HK-2 (cell line): ENCODE results near the gene DNASE2.
"Not testable (repeated sequence)": the region's sequence is repeated elsewhere in the genome, so short reads cannot be mapped to it uniquely, and the experiment has no call there.

Experiments
- DNase-seq: peaks from one replicate; pipeline ENCODE4 v3.0.0-alpha.2; 2018; ENCODE audit not compliant: unreplicated experiment

Gene DNASE2

GRCh38 chr19:12881172-12881808 lies at the start of gene DNASE2:
Gene DNASE2 (minus strand): TSS chr19:12881449. CDS start chr19:12881375, 74 bp downstream.
- peak; percentile 92 for DNase-seq

DNA sequence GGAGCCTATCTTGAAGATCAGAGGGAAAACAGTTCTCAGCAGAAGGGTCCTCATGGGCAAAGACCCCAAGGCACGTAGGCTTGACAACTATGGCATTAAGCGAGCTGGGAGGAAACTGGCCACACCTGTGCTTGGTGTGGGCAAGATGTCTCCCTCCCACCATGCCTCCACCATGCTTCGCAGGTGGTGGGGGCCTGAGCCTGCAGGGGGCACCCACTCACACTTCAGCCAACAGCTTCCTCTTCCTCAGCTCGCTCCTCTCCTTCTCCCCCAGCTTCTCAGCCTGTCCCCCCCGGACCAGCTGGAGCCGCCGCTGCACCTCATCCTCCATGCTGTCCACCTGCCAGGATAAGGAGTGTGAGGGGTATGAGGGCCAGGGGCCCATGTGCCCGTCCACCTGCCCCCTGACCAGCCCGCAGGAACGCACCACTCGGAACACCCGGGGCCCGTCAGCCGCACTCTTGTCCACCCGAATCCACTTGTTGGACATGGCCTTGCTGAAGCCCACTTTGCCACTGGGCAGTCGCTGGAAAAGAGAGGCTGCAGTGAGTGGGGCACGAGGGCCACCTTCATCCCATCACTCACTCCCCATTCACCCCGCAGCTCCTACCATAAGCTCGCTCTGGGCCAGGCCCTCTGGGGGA lies 48.9 kb upstream of the DNASE2 start:
- no peak for DNase-seq

DNA sequence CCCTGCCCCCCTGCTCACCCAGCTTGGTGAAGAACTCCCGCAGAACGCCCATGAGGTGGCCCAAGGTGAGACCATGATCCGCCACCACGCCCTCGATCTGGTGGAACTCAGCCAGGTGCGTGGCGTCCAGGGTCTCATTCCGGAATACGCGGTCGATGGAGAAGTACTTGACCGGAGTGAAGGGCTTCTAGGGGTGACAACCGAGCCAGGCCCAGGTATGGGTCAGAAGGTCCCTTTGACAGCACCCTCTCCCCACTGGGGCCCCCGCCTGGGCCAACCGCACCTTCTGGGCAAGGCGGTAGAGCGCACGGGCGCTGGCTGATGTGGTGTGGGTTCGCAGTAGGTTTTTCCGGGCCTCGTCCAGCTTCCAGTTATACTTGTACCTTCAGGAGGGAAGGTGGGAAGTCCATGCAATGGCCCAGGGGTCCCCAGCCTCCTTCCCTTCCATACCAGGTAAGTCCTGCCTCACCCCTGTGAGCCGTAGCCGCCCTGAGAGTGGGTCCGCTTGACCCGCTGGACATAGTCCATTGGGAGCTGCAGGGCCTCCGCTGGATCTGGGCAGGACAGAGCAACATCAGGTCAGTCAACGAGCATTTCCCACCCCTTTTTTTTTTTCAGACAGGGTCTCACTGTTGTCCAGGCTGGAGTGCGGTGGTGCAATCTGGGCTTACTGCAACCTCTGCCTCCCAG lies 43.5 kb upstream of the DNASE2 start:
- no peak for DNase-seq

DNA sequence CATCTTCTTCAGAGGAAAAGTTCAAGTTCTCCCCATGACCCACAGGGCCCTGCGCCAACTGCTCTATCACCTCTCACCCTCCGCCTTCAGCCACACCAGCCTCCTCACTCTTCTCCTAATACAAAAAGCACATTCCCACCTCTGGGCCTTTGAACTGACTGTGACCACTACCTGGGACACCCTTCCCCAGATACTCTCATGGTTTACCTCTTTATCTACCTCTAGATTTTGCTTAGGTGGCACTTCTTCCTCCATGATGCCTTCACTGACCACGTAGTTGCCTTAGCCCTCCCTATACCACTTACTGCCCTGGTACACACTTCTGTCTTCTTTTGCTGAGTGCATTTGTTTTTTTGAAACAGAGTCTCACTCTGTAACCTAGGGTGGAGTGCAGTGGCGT lies 41.7 kb upstream of the DNASE2 start:
- no peak for DNase-seq

- no peak for DNase-seq
Measured at GRCh38 chr19:12921047-12921446, 39.8 kb upstream of the DNASE2 start.

GRCh38 chr19:12918253-12918652 lies 37.0 kb upstream of the DNASE2 start:
- DNase-seq = no peak

GRCh38 chr19:12915860-12916259 lies 34.6 kb upstream of the DNASE2 start:
- not testable (repeated sequence) for DNase-seq

- DNase-seq = no peak
Measured at GRCh38 chr19:12913851-12914690, 32.8 kb upstream of the DNASE2 start.

GRCh38 chr19:12913011-12913561 lies 31.8 kb upstream of the DNASE2 start:
- no peak for DNase-seq

GRCh38 chr19:12912571-12912970 lies 31.3 kb upstream of the DNASE2 start:
- DNase-seq = no peak

- DNase-seq = no peak
Measured at GRCh38 chr19:12907166-12907565, 25.9 kb upstream of the DNASE2 start.

- no peak for DNase-seq
Measured at GRCh38 chr19:12899891-12900518, 18.8 kb upstream of the DNASE2 start.

- DNase-seq = no peak
Measured at GRCh38 chr19:12896460-12896859, 15.2 kb upstream of the DNASE2 start.

DNA sequence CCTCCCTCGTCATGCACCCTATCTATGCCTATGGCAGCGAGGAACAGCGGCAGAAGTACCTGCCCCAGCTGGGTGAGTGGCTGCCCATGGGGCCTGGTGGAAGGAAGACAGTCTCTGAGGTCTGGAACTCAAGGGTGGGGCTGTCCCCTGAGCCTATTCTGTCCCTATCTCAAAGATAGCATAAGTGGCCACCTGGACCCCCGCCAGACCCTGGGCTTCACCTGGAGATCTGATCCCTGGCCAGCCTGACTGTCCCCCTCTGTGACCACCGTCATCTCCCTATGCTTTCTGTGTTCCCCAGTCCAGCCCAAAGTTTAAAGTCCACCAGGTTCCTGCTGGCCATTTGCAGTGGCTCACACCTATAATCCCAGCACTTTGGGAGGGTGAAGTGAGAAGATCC lies 12.3 kb upstream of the DNASE2 start:
- DNase-seq = no peak

DNA sequence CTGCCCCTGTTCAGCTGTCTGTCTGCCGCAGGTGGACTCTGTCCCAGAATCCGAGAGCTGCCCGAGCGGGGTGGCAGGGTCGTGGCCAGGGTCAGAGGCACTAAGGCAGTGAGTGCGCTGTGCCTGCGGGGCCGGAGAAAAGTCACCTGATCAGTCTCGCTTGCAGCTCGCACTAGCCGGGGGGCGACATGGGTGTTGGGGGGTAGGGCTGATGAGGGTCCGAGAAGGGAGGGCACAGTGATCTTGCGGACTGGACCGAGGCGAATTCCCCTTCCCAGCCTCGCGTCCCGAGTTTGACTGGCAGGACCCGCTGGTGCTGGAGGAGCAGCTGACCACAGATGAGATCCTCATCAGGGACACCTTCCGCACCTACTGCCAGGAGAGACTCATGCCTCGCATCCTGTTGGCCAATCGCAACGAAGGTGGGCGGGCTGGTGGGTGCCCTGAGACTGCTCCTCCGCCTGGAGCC lies 10.3 kb upstream of the DNASE2 start:
- DNase-seq = peak; percentile 26

- DNase-seq = peak; percentile 97
Measured at GRCh38 chr19:12890787-12891552, 9.7 kb upstream of the DNASE2 start, which contains the start of gene GCDH. Gene GCDH (plus strand): TSS chr19:12891160. CDS start chr19:12891305, 145 bp downstream.

- not testable (repeated sequence) for DNase-seq
Measured at GRCh38 chr19:12890299-12890786, 9.1 kb upstream of the DNASE2 start.

GRCh38 chr19:12888006-12888603 lies 6.9 kb upstream of the DNASE2 start:
- no peak for DNase-seq

GRCh38 chr19:12886969-12887747 lies 5.9 kb upstream of the DNASE2 start, which contains the start of gene KLF1:
Gene KLF1 (minus strand): TSS chr19:12887201. CDS start chr19:12887140, 61 bp downstream.
- DNase-seq = no peak
